Stimulated activated CD8-positive, alpha-beta memory T cell treated with anti-CD3 and anti-CD28 coated beads, Interleukin-12 subunit alpha, Interleukin-12 subunit beta, amount 100 ng/mL, for 1 hour (primary cell): ENCODE data around the gene PBXIP1.

ENCODE experiments used
- DNase-seq: peaks from one replicate; pipeline ENCODE4 v3.0.0-alpha.2; 2020; ENCODE audit warnings: low read depth

The PBXIP1 gene

DNA sequence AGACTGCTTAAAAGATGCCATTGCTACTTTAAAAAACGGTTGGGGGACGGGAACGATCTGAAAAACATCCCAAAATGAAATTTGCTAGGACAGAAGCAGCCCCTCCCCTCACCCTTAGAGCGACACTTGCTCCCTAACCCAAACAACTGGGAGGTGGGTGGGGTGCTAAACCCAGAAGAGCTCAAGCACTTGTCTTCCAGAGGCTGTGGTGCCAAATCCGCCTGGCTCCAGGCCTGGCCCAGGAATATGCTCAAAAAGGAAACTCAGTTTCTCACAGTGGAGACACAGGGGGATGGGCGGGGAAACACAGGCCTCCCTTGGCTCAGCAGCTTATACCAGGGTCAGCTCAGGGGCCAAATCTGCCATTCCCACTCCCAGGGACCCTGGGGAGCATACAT lies 644 bp upstream of the PBXIP1 start:
- DNase-seq: no peak

DNA sequence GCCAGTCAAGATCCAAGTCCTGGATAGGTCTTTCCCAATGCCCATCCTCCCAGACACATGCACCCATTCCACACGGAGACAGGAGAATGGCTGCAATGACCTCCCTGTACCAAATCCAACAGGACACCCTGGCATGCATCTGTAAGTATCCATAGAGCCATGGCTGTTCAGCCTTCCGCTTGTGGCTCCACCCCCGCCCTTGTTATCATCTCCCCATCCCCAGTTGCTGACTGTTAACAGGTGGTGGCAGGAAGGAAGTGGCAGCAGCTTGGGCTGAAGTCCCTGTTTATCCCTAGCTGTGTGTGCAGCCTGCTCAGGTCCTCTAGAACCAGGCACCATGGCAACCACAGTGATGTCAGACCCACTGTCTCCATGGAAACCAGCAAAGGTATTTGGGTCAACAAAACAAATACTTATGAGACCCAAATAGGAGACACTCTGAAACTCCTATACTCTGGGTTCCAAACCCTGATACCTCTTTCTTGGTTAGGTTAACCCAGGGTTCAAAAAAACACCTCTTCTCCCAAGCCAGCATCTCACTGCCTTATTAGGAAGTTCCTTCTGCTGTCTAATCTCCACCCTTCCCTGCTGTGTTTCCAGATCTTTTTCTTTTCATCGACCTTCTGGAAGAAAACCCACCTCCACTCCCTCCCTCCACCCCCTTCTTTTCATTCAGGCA lies 721 bp downstream of the PBXIP1 start:
- peak; percentile 86 for DNase-seq

- DNase-seq: no peak
Measured at GRCh38 chr1:154954541-154954940, 1.4 kb downstream of the PBXIP1 start.

DNA sequence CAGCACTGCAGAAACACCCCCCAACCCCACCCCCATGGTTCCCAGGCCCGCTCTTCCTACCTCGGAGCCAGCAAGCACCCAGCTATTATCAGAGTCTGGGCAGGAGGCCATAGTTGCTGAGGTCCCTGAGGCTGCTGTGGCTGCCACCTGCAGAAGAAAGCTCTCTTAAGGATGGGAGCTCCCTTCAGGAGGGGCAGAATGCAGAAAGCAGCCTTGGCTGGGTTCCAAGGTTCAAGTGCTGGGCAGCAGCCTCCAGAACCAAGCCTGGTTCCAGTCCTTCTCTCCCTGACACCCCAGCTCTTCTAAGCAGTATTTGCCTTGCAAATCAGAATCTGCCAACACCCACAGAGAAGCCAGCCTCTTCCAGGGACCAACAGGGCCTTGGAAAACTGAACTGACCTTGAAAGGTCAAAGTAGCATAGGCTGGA lies 2.3 kb downstream of the PBXIP1 start:
- DNase-seq: no peak

GRCh38 chr1:154952664-154953063 lies 3.2 kb downstream of the PBXIP1 start:
- no peak for DNase-seq

GRCh38 chr1:154951901-154952657 lies 3.8 kb downstream of the PBXIP1 start:
- peak; percentile 39 for DNase-seq

GRCh38 chr1:154948079-154948478 lies 7.8 kb downstream of the PBXIP1 start:
- DNase-seq: no peak

DNA sequence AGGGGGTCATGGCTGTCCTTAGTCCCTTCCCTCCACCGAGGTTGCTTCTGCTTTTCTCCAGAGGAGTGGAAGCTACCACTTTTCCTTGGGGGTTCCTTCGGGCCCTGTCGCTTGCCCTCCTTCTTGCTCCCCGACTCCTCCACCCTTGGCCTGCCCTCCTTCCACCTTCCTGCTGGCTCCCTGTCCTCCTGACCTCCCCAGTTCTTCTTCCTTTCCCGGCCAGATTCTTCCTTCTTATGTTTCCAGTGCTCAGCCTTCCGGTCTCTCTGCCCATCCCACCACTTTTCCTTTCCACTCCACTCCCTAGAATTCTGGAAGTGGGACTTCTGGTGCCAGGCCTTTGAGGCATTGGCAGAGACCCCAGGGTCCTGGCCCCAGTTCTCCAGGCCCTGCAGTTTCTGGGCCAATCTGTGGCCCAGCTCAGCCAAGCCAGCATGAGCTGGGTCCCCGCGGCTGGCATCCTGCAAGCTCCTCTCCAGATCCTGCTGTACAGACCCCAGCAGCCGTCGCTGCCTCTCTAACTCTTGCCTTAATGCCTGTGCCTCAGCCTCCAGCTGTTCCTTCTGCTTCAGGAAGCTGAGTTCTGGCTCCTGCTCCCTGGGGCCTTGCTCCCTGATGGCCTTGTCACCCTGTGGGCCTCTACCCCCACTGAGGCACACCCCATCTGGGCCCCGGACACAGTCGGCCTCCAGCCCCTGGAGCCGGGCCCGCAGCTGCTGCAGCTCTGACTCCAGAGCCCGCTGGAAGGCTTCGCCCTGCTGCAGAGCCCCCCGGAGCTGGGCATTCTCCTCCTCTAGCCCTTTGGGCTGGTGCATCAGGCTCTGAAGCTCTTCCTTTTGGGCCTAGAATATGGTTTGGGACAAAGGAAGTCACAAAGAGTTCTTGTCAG lies 9.7 kb downstream of the PBXIP1 start:
- no peak for DNase-seq

DNA sequence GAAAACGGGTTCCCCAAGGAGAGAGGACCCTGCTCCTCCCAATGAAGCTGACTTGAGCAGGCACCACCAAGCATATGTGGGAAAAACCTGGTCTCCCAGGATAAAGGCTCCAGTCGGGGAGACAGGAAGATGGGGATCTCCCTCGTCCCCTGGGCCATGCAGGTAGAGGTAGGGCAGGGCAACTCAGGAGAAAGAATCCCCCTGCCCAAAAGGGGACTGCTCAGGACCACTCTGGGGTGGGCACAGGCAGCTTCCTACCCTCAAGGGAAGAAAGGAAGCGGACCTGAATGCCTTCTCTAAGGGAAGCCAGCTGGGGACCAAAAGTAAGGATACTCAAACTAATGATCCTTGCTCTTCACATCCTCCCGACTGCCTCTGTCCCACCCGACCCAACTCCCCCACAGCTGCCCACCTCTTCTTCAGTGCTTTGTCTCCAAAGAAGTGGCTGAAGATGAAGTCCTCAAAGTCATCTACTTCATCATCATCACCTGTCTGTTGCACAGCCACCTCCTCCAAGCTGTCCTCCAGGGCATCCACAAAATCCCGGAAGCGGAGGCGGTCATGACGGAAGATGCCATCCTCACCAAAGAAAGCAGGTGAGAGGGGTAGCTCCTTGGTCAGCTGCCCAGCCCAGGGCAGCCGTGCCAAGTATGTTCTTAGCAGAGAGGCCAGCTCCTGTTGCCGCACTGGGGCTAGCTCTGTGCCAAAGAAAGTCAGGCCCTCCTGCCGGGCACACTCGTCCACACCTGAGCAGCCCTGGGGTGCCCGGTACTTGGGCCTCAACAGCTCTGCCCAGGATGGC lies 10.5 kb downstream of the PBXIP1 start:
- DNase-seq: no peak

GRCh38 chr1:154944401-154945159 lies 11.3 kb downstream of the PBXIP1 start:
- no peak for DNase-seq

- no peak for DNase-seq
Measured at GRCh38 chr1:154943649-154944400, 12.1 kb downstream of the PBXIP1 start.

DNA sequence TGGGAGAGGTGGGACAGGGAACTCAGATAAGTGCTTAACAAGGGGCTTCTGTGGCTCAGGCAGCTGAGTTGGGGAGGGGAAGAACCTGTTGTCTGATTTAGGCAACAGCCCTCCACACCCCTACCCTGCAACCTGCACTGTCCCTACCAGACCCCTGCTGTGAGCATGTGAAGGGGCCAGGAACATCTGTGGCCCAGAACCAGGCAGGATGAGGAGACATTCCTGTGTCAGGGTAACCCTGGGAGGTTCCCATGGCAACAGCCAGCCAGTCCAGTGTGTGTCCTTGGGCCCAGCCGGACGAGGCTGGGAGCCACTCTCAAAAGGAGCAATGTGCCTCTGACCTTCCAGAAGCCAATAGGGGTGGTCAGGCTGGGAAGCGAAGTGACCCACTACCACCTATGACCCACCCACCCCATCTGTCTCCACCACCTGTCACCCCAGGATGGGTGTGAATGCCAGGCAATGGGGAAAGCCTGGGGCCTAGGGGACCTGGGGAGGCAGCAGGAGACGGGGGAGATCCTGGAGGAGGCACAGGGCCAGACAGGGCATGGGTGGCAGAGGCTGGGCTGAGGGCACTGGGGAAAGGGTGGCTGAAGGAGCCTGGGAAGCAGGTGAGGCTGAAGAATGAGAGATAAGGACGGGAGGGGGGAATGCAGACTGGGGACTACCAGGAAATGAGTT lies 14.4 kb downstream of the PBXIP1 start:
- no peak for DNase-seq

DNA sequence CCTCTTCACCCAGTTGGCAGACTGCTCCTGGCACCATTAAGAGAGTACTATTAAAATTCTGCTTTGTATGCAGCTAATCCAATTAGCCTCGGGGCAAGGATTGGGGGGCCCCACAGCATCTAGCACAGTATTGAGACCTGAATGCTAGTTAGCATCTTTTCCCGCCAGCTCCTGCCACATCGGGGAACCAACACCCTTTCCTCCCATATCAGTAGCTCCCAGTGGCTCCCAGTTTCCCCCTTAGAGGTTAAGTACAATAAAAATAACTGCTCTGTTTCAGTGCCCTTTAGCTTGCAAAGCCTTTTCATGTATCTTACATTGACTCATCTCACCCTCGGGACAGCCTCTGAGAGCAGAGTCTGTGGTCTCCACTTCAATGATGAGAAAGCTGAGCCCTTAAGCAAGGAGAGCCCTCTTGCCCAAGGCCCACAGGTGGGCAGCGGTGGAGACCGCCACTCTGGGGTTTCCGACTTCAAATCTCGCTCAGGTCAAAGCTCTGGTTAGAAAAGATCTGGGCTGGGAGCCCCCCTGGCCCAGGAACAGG lies 15.2 kb downstream of the PBXIP1 start:
- DNase-seq: no peak

GRCh38 chr1:154940213-154940560 lies 15.7 kb downstream of the PBXIP1 start:
- DNase-seq: no peak

DNA sequence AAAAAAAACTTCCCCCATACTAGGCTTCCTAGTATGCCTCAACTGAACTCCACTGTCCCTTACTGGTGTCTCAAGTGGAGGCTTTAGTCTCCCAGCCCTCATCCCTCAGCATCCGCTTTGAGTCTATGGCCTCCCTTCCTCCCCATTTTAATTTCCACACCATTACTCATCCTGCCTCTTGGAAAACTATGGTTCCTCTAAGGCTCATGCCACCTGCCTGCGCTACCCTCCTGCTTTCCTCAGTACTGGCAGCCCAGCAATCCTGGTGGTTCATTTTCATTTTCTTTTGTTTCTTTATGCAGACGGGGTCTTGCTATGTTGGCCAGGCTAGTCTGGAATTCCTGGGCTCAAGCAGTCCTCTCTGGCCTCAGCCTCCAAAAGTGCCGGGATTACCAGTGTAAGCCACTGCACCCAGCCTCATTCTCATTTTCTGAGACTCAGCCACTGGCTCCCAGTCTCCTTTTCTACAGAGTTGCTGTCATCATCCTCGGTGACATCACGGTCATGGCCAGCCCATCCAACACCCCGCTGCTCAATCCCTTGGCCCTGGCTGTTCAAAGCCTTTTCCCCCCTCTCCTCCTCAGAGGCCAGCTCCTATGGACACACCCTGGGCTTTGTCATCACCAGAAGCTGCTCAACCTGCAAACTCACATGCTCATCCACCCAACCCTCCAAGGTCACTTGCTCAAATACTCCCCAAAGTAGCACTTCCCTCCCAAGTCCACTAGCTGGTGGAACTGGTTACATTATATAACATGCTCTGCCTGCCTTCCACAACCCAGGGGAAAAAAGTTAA lies 17.1 kb downstream of the PBXIP1 start:
- DNase-seq: no peak

DNA sequence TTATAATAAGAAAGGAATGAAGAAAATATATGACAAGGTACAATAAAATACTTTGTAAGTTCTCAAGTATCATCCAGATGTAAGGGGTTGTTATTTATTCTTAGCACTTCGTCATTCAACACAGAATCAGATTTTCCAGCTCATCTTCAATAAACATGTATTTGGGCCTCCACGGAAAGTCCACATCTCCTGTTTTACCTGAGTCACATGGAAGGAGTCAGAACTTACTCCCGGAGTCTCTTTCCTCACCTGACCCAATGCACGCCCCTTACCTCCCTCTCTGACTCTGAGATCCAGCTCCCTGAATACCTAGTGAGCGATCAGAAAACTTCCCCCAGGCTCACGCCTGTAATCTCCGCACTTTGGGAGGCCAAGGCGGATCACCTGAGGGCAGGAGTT lies 17.9 kb downstream of the PBXIP1 start:
- DNase-seq: no peak

DNA sequence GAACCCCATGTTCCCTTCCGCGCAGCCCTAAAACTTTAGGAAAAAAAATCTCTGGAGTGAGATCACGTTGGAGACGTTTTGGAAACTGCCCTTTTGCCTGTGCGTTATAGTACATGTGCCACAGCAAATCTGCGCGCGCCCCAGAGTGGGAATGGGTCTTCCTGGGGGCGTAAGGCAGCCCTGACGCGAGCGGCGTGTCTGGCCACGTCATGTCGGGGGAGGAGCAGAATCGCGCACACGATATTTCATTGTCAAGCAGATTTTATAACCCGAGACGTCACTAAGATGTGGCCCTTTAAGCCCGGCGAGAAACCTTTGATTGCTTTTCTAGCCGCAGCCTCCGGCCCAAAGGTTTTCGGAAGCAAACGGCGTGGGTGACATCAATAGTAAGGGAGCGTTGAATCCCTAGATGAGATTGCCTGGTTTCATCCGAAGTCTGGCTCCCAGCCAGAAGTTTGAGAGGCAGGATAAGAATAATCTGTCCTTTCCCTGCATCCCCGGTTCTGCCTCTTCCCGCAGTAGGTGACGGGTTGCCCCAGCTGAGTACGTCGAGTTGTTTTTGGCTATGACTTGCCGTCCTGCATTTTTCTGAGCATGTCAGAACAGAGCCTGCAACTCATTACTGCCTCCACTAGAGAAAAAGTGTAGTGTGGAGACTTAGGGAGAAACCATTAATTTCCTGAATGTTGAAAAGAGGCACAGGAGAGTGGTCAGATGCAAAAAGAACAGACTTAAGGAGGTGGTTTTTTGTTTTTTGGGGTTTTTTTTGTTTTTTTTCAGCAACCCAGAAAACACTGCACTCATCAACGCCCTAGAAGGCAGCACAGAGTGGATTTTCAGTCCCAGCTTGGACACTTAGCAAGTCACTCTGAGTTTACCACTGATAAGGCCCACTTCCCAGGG lies 18.6 kb downstream of the PBXIP1 start:
- peak; percentile 75 for DNase-seq
